GM23338 (cell line): Measurements from ENCODE around the gene FAM3D. TPM values are rescaled to one million over a fixed set of nuclear protein-coding genes. Genes with fewer than 3 reads are reported as not detected.

ENCODE experiments used
- ATAC-seq: fragments of 200-7000 bp; cut with Tn5 transposase; 3 replicates; pipeline ENCODE4 v1.9.1; 2020
- DNase-seq: peaks from one replicate; pipeline ENCODE4 v3.0.0-alpha.2; 2015; ENCODE audit warnings: low spot score
- H2AFZ ChIP-seq: fragments of 200-600 bp; sonication (generic); 2 replicates; pipeline ENCODE4 v1.8.0; 2016; ENCODE audit warnings: antibody characterized with exemption, mild to moderate bottlenecking, moderate library complexity
- H3F3A ChIP-seq: fragments of 200-600 bp; sonication (generic); replicated peaks from 2 replicates; pipeline ENCODE4 v1.8.0; 2017; ENCODE audit warnings: antibody characterized with exemption, mixed run types, low read depth
- H3K27ac ChIP-seq: fragments of 200-600 bp; sonication (generic); 2 replicates; pipeline ENCODE4 v1.6.1; 2016; ENCODE audit warnings: low read depth
- H3K27me3 ChIP-seq: fragments of 200-600 bp; sonication (generic); 2 replicates; pipeline ENCODE4 v1.8.0; 2016; ENCODE audit warnings: mild to moderate bottlenecking, mixed run types, moderate library complexity; ENCODE audit not compliant: insufficient read depth
- H3K36me3 ChIP-seq: fragments of 200-600 bp; sonication (generic); 2 replicates; pipeline ENCODE4 v1.8.0; 2016; ENCODE audit warnings: mild to moderate bottlenecking; ENCODE audit not compliant: insufficient read depth
- H3K4me1 ChIP-seq: fragments of 200-600 bp; sonication (generic); 2 replicates; pipeline ENCODE4 v1.8.0; 2016; ENCODE audit warnings: mild to moderate bottlenecking, moderate library complexity; ENCODE audit not compliant: insufficient read depth
- H3K4me2 ChIP-seq: fragments of 200-600 bp; sonication (generic); 2 replicates; pipeline ENCODE4 v1.7.1; 2017; ENCODE audit warnings: mixed run types
- H3K4me3 ChIP-seq: fragments of 200-600 bp; sonication (generic); 2 replicates; pipeline ENCODE4 v1.6.1; 2016; ENCODE audit warnings: mixed run types
- H3K79me2 ChIP-seq: fragments of 200-600 bp; sonication (generic); replicated peaks from 2 replicates; pipeline ENCODE4 v1.8.0; 2017; ENCODE audit warnings: mild to moderate bottlenecking; ENCODE audit not compliant: insufficient read depth
- H3K9me2 ChIP-seq: fragments of 200-600 bp; sonication (generic); 2 replicates; pipeline ENCODE4 v1.8.0; 2017; ENCODE audit not compliant: insufficient read depth
- H4K20me1 ChIP-seq: fragments of 200-600 bp; sonication (generic); replicated peaks from 2 replicates; pipeline ENCODE4 v1.8.0; 2017; ENCODE audit warnings: mild to moderate bottlenecking; ENCODE audit not compliant: insufficient read depth
- H3K27ac Mint-ChIP-seq: 2 replicates; pipeline ENCODE4 v1.8.0; 2020; ENCODE audit warnings: inconsistent platforms, mild to moderate bottlenecking, moderate library complexity, mixed read lengths
- H3K27me3 Mint-ChIP-seq: 3 replicates; pipeline ENCODE4 v1.8.0; 2022; ENCODE audit warnings: low read depth, mild to moderate bottlenecking, moderate library complexity, mixed read lengths, inconsistent platforms; ENCODE audit not compliant: insufficient read depth, poor library complexity
- H3K36me3 Mint-ChIP-seq: 3 replicates; pipeline ENCODE4 v1.8.0; 2021; ENCODE audit warnings: low read depth, mild to moderate bottlenecking, inconsistent platforms, moderate library complexity, mixed read lengths
- H3K4me1 Mint-ChIP-seq: 3 replicates; pipeline ENCODE4 v1.8.0; 2020; ENCODE audit warnings: mild to moderate bottlenecking, inconsistent platforms, mixed read lengths
- H3K4me3 Mint-ChIP-seq: 3 replicates; pipeline ENCODE4 v1.8.0; 2021; ENCODE audit warnings: moderate library complexity, mild to moderate bottlenecking, inconsistent platforms, mixed read lengths
- H3K9me3 Mint-ChIP-seq: 3 replicates; pipeline ENCODE4 v1.8.0; 2020; ENCODE audit warnings: moderate library complexity, mild to moderate bottlenecking, inconsistent platforms, mixed read lengths
- CREB1 ChIP-seq: fragments of 250-450 bp; sonication (Bioruptor Pico); IDR thresholded peaks from 2 replicates; pipeline ENCODE4 v1.5.0; 2020; ENCODE audit warnings: low read depth, mild to moderate bottlenecking, moderate library complexity
- CTCF ChIP-seq, 2 experiments: fragments of 200-600 bp in 1 of 2; sonication (generic) in 1 of 2; conservative IDR thresholded peaks; 2 replicates each; pipeline versions ENCODE4 v1.5.1 to v1.6.1; 2016 to 2017; ENCODE audit warnings: antibody characterized with exemption in 2 of 2, low read depth in 2 of 2, mild to moderate bottlenecking in 2 of 2, moderate library complexity in 1 of 2
- ETS1 ChIP-seq: IDR thresholded peaks from 2 replicates; pipeline ENCODE4 v1.6.1; 2016; ENCODE audit warnings: antibody characterized with exemption
- EZH2 ChIP-seq: fragments of 200-600 bp; sonication (generic); IDR thresholded peaks from one replicate; pipeline ENCODE4 v1.8.0; 2017; ENCODE audit warnings: antibody characterized with exemption, mild to moderate bottlenecking, low read depth; ENCODE audit not compliant: unreplicated experiment
- EZH2phosphoT487 ChIP-seq: fragments of 200-600 bp; sonication (generic); IDR thresholded peaks from one replicate; pipeline ENCODE4 v1.8.1; 2018; ENCODE audit warnings: antibody characterized with exemption; ENCODE audit not compliant: unreplicated experiment
- JUNB ChIP-seq: IDR thresholded peaks from one replicate; pipeline ENCODE4 v1.6.1; 2016; ENCODE audit warnings: antibody characterized with exemption; ENCODE audit not compliant: unreplicated experiment
- NANOG ChIP-seq: IDR thresholded peaks from 2 replicates; pipeline ENCODE4 v1.6.1; 2016; ENCODE audit warnings: antibody characterized with exemption, borderline replicate concordance
- POLR2AphosphoS5 ChIP-seq: IDR thresholded peaks from 2 replicates; pipeline ENCODE4 v1.6.1; 2016; ENCODE audit warnings: antibody characterized with exemption, low read depth
- REST ChIP-seq: IDR thresholded peaks from one replicate; pipeline ENCODE4 v1.6.1; 2018; ENCODE audit warnings: antibody characterized with exemption; ENCODE audit not compliant: unreplicated experiment
- STAT1 ChIP-seq: IDR thresholded peaks from one replicate; pipeline ENCODE4 v1.6.1; 2016; ENCODE audit warnings: antibody characterized with exemption; ENCODE audit not compliant: unreplicated experiment
- ZNF114 ChIP-seq: fragments of 250-450 bp; sonication (Bioruptor Pico); IDR thresholded peaks from 2 replicates; pipeline ENCODE4 v1.5.0; 2020; ENCODE audit warnings: mild to moderate bottlenecking, moderate library complexity
- ZNF331 ChIP-seq: fragments of 250-450 bp; sonication (Bioruptor Pico); IDR thresholded peaks from 2 replicates; pipeline ENCODE4 v1.5.0; 2020; ENCODE audit warnings: low read depth, mild to moderate bottlenecking, moderate library complexity
- ZNF462 ChIP-seq: fragments of 250-450 bp; sonication (Bioruptor Pico); IDR thresholded peaks from 2 replicates; pipeline ENCODE4 v1.5.0; 2020; ENCODE audit warnings: mild to moderate bottlenecking, moderate library complexity
- polyA plus RNA-seq: library from polyadenylated mRNA; unstranded; fragments of >200 nt; fragmentation: Nextera tagmentation; extraction: Ambion mirVana; gene quantifications from 2 replicates; pipeline ENCODE4 v1.2.1, GENCODE V29; 2016
- total RNA-seq: library from RNA; depleted of rRNA; stranded (reverse); fragments of >200 nt; shearing (Covaris generic); gene quantifications from 2 replicates; pipeline ENCODE4 v1.2.3, GENCODE V29; 2014

The FAM3D gene
- total and polyA plus RNA-seq, 2 experiments from 2014 or later = 0.26 TPM; not detected in 1

GRCh38 chr3:58629629-58630028 lies 36.9 kb downstream of the FAM3D start:
- H3K4me1 Mint-ChIP-seq = peaks cover 2% of the 10 kb centered on the region; the same call in 1 of the 3 replicates
- Histone ChIP-seq H4K20me1 (no peaks in the 10 kb centered on the region), H3F3A (no peaks in the 10 kb centered on the region), H3K4me2 (no peak overlapping the region), H3K4me1 (no peaks in the 10 kb centered on the region), H2AFZ (no peak overlapping the region), H3K9me2 (no peaks in the 10 kb centered on the region), H3K36me3 (no peaks in the 10 kb centered on the region), H3K4me3 (no peak overlapping the region), H3K27ac (no peak overlapping the region), H3K27me3 (no peaks in the 10 kb centered on the region), H3K79me2 (no peaks in the 10 kb centered on the region)
- ATAC-seq (no peak), DNase-seq (no peak)
- H3K36me3 Mint-ChIP-seq = no peaks in the 10 kb centered on the region
- no peaks in the 10 kb centered on the region; the same call in 2 of the 3 replicates for H3K9me3 Mint-ChIP-seq
- H3K27me3 Mint-ChIP-seq = peaks cover 17% of the 10 kb centered on the region
- H3K4me3 Mint-ChIP-seq = no peak overlapping the region
- TF ChIP-seq ZNF114 (CRISPR knock-in tag) = no peak
- TF ChIP-seq ZNF331 (CRISPR knock-in tag) = no peak
- no peak for TF ChIP-seq ZNF462
- TF ChIP-seq REST = no peak
- TF ChIP-seq CTCF (conservative IDR thresholded peaks at IDR 0.05; ENCODE audit: low read depth in 2 of 2) = no peak
- no peak for TF ChIP-seq CREB1 (CRISPR knock-in tag)
- TF ChIP-seq EZH2phosphoT487 = no peak
- no peak for TF ChIP-seq STAT1
- no peak for TF ChIP-seq JUNB
- no peak for TF ChIP-seq POLR2AphosphoS5
- no peak for TF ChIP-seq NANOG
- no peak for TF ChIP-seq ETS1
- TF ChIP-seq EZH2 = no peak
- no peak overlapping the region for H3K27ac Mint-ChIP-seq
